A549 (cell line): ENCODE measurements around the gene SGPL1. TPM values are rescaled to one million over a fixed set of nuclear protein-coding genes. Genes with fewer than 3 reads are reported as not detected.

Source experiments
- ATAC-seq, 2 experiments: fragments of 200-7000 bp in 1 of 2; fragments of >200 bp in 1 of 2; cut with Nextera tagmentation in 1 of 2; cut with Tn5 transposase in 1 of 2; 3 replicates each; pipeline versions ENCODE4 v1.8.0 to v1.9.1; 2018 to 2020; ENCODE audit warnings: mild to moderate bottlenecking in 1 of 2, moderate library complexity in 1 of 2
- CTCF ChIA-PET: fragments of 300-600 bp; sonication (Branson Sonifier 250); formaldehyde crosslinking; extraction: SDS; loops from one replicate; lab custom pipeline; 2021; ENCODE audit warnings: antibody characterized with exemption, inconsistent platforms; lab: Yijun Ruan, JAX
- POLR2A ChIA-PET: fragments of 350-600 bp; formaldehyde crosslinking; extraction: SDS; loops from one replicate; lab custom pipeline; 2021; ENCODE audit warnings: antibody characterized with exemption, inconsistent platforms; lab: Yijun Ruan, JAX
- DNase-seq, 2 experiments: peaks; one replicate each; pipeline versions ENCODE4 v3.0.0 to v3.0.0-alpha.2; 2011 to 2016; ENCODE audit warnings: low read depth in 1 of 2, low spot score in 1 of 2
- FAIRE-seq: peaks from 2 replicates; lab custom pipeline; 2011; peaks lifted over from hg19 to GRCh38; lab: Jason Lieb, UNC
- H3K27ac ChIP-seq, 2 experiments: fragments of >200 bp; sonication (Bioruptor Twin); formaldehyde crosslinking; 3 replicates each; pipeline ENCODE4 v1.5.1; 2016 to 2017
- H3K4me1 ChIP-seq: fragments of >200 bp; sonication (Bioruptor Twin); formaldehyde crosslinking; 3 replicates; pipeline ENCODE4 v1.6.1; 2016
- H3K4me2 ChIP-seq: fragments of >200 bp; sonication (Bioruptor Twin); formaldehyde crosslinking; 3 replicates; pipeline ENCODE4 v1.6.1; 2016
- H3K4me3 ChIP-seq: fragments of >200 bp; sonication (Bioruptor Twin); formaldehyde crosslinking; 3 replicates; pipeline ENCODE4 v1.5.1; 2016
- H3K9me3 ChIP-seq: fragments of >200 bp; sonication (Bioruptor Twin); formaldehyde crosslinking; 3 replicates; pipeline ENCODE4 v1.6.1; 2016
- CBX2 ChIP-seq: fragments of 200-600 bp; sonication (generic); IDR thresholded peaks from 2 replicates; pipeline ENCODE4 v1.6.1; 2016; ENCODE audit warnings: low read depth, mild to moderate bottlenecking, borderline replicate concordance
- CEBPB ChIP-seq, 2 experiments: fragments of >200 bp in 1 of 2; sonication (Bioruptor Twin) in 1 of 2; formaldehyde crosslinking in 1 of 2; IDR thresholded peaks; 2 replicates each; pipeline ENCODE4 v1.6.1; 2012 to 2016
- CHD2 ChIP-seq: fragments of 150-350 bp; IDR thresholded peaks from 2 replicates; pipeline ENCODE4 v1.6.1; 2014; ENCODE audit warnings: low read length; ENCODE audit not compliant: partially characterized antibody
- EHMT2 ChIP-seq: fragments of 200-600 bp; sonication (generic); IDR thresholded peaks from 2 replicates; pipeline ENCODE4 v1.6.1; 2016; ENCODE audit warnings: antibody characterized with exemption, low read depth, mild to moderate bottlenecking, moderate library complexity
- ESRRA ChIP-seq: fragments of 150-350 bp; IDR thresholded peaks from 2 replicates; pipeline ENCODE4 v1.6.1; 2014; ENCODE audit warnings: mild to moderate bottlenecking, low read length, borderline replicate concordance
- FOXS1 ChIP-seq: fragments of 250-450 bp; sonication (Bioruptor Pico); IDR thresholded peaks from 2 replicates; pipeline ENCODE4 v1.5.0; 2020; ENCODE audit warnings: mild to moderate bottlenecking, moderate library complexity
- JUN ChIP-seq, 2 experiments: fragments of >200 bp; sonication (Bioruptor Twin); formaldehyde crosslinking; IDR thresholded peaks; 2 replicates in 1 of 2; 3 replicates in 1 of 2; pipeline ENCODE4 v1.6.1; 2016 to 2017
- KDM5A ChIP-seq: fragments of 200-600 bp; sonication (generic); IDR thresholded peaks from 2 replicates; pipeline ENCODE4 v1.6.1; 2016; ENCODE audit warnings: antibody characterized with exemption, mild to moderate bottlenecking
- MAFK ChIP-seq: fragments of 450-650 bp; IDR thresholded peaks from 2 replicates; pipeline ENCODE4 v1.6.1; 2014; ENCODE audit not compliant: partially characterized antibody
- MAZ ChIP-seq: fragments of 150-350 bp; IDR thresholded peaks from 2 replicates; pipeline ENCODE4 v1.6.1; 2014; ENCODE audit warnings: antibody characterized with exemption, low read depth, low read length, borderline replicate concordance
- MYC ChIP-seq: IDR thresholded peaks from 2 replicates; pipeline ENCODE4 v1.6.1; 2012; ENCODE audit warnings: mild to moderate bottlenecking, inconsistent platforms, low read length, improper control_type of control experiment, borderline replicate concordance
- NFE2L2 ChIP-seq: fragments of 150-350 bp; conservative IDR thresholded peaks from 2 replicates; pipeline ENCODE4 v1.6.1; 2014; ENCODE audit warnings: low read length
- PHF8 ChIP-seq: fragments of 200-600 bp; sonication (generic); IDR thresholded peaks from 2 replicates; pipeline ENCODE4 v1.6.1; 2016; ENCODE audit warnings: low read depth, mild to moderate bottlenecking, antibody characterized with exemption, moderate library complexity, borderline replicate concordance
- POLR2A ChIP-seq: IDR thresholded peaks from 2 replicates; pipeline ENCODE4 v1.6.1; 2012; ENCODE audit warnings: mild to moderate bottlenecking, low read length
- RAD21 ChIP-seq, 2 experiments: fragments of >200 bp in 1 of 2; sonication (Bioruptor Twin) in 1 of 2; formaldehyde crosslinking in 1 of 2; IDR thresholded peaks in 1 of 2; conservative IDR thresholded peaks in 1 of 2; 2 replicates in 1 of 2; 3 replicates in 1 of 2; pipeline ENCODE4 v1.6.1; 2012 to 2018; ENCODE audit warnings: inconsistent platforms in 1 of 2
- RNF2 ChIP-seq: fragments of 200-600 bp; sonication (generic); IDR thresholded peaks from 2 replicates; pipeline ENCODE4 v1.6.1; 2016; ENCODE audit warnings: low read depth, mild to moderate bottlenecking, antibody characterized with exemption, moderate library complexity, borderline replicate concordance
- SREBF2 ChIP-seq: fragments of 450-650 bp; IDR thresholded peaks from 2 replicates; pipeline ENCODE4 v1.6.1; 2014; ENCODE audit warnings: mild to moderate bottlenecking, moderate library complexity
- TFCP2L1 ChIP-seq: fragments of 250-450 bp; sonication (Bioruptor Pico); IDR thresholded peaks from 2 replicates; pipeline ENCODE4 v1.5.0; 2021; ENCODE audit warnings: mild to moderate bottlenecking
- TP53 ChIP-seq: fragments of 250-450 bp; sonication (Bioruptor Pico); IDR thresholded peaks from 2 replicates; pipeline ENCODE4 v1.5.0; 2021; ENCODE audit warnings: mild to moderate bottlenecking, moderate library complexity
- ZC3H11A ChIP-seq: fragments of 450-650 bp; IDR thresholded peaks from 2 replicates; pipeline ENCODE4 v1.6.1; 2014; ENCODE audit warnings: antibody characterized with exemption, mild to moderate bottlenecking
- ZFP36 ChIP-seq: fragments of 450-650 bp; IDR thresholded peaks from 2 replicates; pipeline ENCODE4 v1.6.1; 2014; ENCODE audit warnings: borderline replicate concordance; ENCODE audit not compliant: partially characterized antibody
- WGBS: methylation state at CpG from one replicate; pipeline ENCODE4 v1.1.6; 2017; ENCODE audit errors: missing lambda C conversion rate; 5-methylcytosine and 5-hydroxymethylcytosine counted together
- polyA plus RNA-seq, 4 experiments: library from polyadenylated mRNA; depleted of rRNA in 3 of 4; stranded (reverse); fragments of >200 nt; fragmentation: RNase III in 1 of 4; extraction: RNeasy Plus Mini Kit Qiagen cat#74134 plus additional on column Dnase treatment in 1 of 4; gene quantifications; 2 replicates in 3 of 4; 3 replicates in 1 of 4; pipeline ENCODE4 v1.2.3, GENCODE V29; 2011 to 2017
- TF ChIP-seq, protein P1 (sequence below): fragments of >200 bp; sonication (Bioruptor Twin); formaldehyde crosslinking; IDR thresholded peaks from 2 replicates; pipeline ENCODE4 v1.6.1; 2016
- TF ChIP-seq, protein P2 (sequence below): fragments of 250-450 bp; sonication (Bioruptor Pico); IDR thresholded peaks from 2 replicates; pipeline ENCODE4 v1.5.0; 2021; ENCODE audit warnings: mild to moderate bottlenecking, moderate library complexity, borderline replicate concordance
- TF ChIP-seq, protein P3 (sequence below): fragments of 200-600 bp; sonication (generic); IDR thresholded peaks from 2 replicates; pipeline ENCODE4 v1.6.1; 2016; ENCODE audit warnings: antibody characterized with exemption, mild to moderate bottlenecking, moderate library complexity
- TF ChIP-seq, protein P4 (sequence below): fragments of 250-450 bp; sonication (Bioruptor Pico); IDR thresholded peaks from 2 replicates; pipeline ENCODE4 v1.5.0; 2020; ENCODE audit warnings: low read depth, mild to moderate bottlenecking, moderate library complexity

SGPL1 gene
- polyA plus RNA-seq, 2 of the 4 experiments (the other 2 are of a cell fraction) = 32.2 to 49.8 TPM

DNA sequence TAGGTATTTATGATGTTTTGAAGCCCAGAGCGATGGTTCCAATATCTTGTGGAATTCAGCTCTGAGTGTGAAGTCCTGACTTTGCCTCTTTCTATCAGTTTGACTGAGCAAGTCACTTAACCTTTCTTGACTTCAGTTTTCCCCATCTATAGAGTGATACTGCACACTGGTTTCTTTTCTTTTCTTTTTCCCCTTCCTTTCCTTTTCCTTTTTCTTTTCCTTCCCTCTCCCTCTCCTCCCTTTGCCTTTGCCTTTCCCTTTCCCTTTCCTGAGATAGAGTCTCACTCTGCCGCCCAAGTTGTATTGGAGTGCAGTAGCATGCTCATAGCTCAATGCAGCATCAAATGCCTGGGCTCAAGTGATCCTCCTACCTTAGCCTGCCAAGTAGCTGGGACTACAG, 20.6 kb downstream of the SGPL1 start:
- DNase-seq = no peak
- Histone ChIP-seq H3K27ac (no peak overlapping the region), H3K4me2 (no peak overlapping the region), H3K4me1 (peaks cover 15% of the 10 kb centered on the region), H3K9me3 (no peaks in the 10 kb centered on the region), H3K4me3 (no peak overlapping the region)
- POLR2A ChIA-PET = no interaction called here
- TF ChIP-seq KDM5A = no peak
- TF ChIP-seq, protein P1, sequence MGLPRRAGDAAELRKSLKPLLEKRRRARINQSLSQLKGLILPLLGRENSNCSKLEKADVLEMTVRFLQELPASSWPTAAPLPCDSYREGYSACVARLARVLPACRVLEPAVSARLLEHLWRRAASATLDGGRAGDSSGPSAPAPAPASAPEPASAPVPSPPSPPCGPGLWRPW = no peak
- TF ChIP-seq ZC3H11A = no peak
- TF ChIP-seq JUN (IDR thresholded peaks at IDR 0.05) = no peak
- no peak for TF ChIP-seq ZFP36
- no peak for TF ChIP-seq TFCP2L1 (CRISPR knock-in tag)
- no peak for TF ChIP-seq RAD21 (conservative IDR thresholded peaks at IDR 0.05 in 1 of 2, IDR thresholded peaks at IDR 0.05 in 1 of 2)
- TF ChIP-seq SREBF2 = no peak
- no peak for TF ChIP-seq CBX2
- no peak for TF ChIP-seq TP53 (CRISPR knock-in tag)
- no peak for TF ChIP-seq RNF2
- ATAC-seq = no peak
- WGBS = 87% methylated on average over 2 of the region's 2 CpGs
- no peak for FAIRE-seq
- CTCF ChIA-PET = interaction anchor here (1.1 to 1.4 kb wide), 2 partner anchors 22 to 29 kb away, joined by 3 to 4 read pairs; no protein-coding TSS in a partner anchor

DNA sequence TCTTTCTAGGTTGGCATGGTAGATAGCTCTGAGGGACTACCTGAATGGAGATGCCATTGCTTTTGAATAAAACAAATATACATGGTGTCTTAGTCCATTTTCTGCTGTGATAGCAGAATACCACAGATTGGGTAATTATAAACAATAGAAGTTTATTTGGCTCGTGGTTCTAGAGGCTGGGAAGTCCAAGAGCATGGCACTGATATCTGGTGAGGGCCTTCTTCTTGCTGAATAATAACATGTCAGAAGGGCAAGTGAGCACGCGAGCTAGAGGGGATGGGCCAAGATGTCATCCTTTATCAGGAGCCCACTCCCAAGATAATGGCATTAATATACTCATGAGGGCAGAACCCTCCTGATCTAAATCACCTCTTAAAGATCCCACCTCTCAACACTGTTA, 21.9 kb downstream of the SGPL1 start:
- WGBS = 94% methylated on average over 3 of the region's 3 CpGs
- TF ChIP-seq MAFK (peak; percentile 28), MAZ (no peak)
- no peak for ATAC-seq
- no peak for FAIRE-seq
- CTCF ChIA-PET = interaction anchor here (1.2 kb wide), 2 partner anchors 9 to 21 kb away, joined by 3 read pairs; no protein-coding TSS in a partner anchor
- Histone ChIP-seq H3K27ac (no peak overlapping the region), H3K4me2 (no peak overlapping the region), H3K9me3 (no peaks in the 10 kb centered on the region), H3K4me3 (no peak overlapping the region), H3K4me1 (peaks cover 10% of the 10 kb centered on the region)
- POLR2A ChIA-PET = no interaction called here
- DNase-seq = no peak

DNA sequence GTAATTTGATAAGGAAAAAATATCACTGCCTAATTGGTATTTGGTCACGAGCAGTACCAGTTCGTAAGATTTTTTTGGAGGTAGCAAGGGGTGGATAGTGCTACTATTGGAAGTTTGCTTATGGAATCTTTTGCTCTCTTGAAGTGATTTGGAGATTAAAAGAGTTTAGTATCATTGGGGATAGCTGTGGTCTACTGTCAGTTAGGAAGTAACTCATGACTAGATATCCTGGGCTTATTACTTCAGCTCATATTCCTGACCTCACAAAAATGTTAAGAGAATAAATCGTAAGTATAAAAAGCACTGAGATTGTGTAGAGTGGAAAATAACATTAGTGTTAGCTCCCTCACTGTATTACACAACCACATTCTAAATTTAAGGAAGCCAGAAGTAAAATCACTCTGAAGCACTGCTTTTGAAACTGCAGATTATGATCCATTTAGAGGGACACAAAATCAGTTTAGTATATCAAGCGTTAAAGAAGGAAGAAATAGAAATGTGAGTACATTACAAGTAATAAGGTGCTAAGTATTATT, 22.6 kb downstream of the SGPL1 start:
- 85% methylated on average over 4 of the region's 4 CpGs for WGBS
- H3K27ac ChIP-seq = no peak overlapping the region
- ATAC-seq (no peak), DNase-seq (no peak), FAIRE-seq (no peak)
- no peak overlapping the region for H3K4me3 ChIP-seq
- POLR2A ChIA-PET = no interaction called here
- CTCF ChIA-PET = interaction anchor here (0.8 to 1.9 kb wide), 6 partner anchors 22 to 377 kb away, joined by 3 to 8 read pairs (median 3); no protein-coding TSS in a partner anchor
- H3K9me3 ChIP-seq = no peaks in the 10 kb centered on the region
- peaks cover 4% of the 10 kb centered on the region; the same call in 2 of the 3 replicates for H3K4me1 ChIP-seq
- TF ChIP-seq CEBPB (IDR thresholded peaks at IDR 0.05) (no peak), PHF8 (no peak), MYC (no peak), RNF2 (no peak), CHD2 (no peak), NFE2L2 (no peak), TFCP2L1 (CRISPR knock-in tag) (no peak), EHMT2 (no peak), ESRRA (no peak), POLR2A (no peak), FOXS1 (CRISPR knock-in tag) (no peak), KDM5A (no peak)
- TF ChIP-seq, protein P2, sequence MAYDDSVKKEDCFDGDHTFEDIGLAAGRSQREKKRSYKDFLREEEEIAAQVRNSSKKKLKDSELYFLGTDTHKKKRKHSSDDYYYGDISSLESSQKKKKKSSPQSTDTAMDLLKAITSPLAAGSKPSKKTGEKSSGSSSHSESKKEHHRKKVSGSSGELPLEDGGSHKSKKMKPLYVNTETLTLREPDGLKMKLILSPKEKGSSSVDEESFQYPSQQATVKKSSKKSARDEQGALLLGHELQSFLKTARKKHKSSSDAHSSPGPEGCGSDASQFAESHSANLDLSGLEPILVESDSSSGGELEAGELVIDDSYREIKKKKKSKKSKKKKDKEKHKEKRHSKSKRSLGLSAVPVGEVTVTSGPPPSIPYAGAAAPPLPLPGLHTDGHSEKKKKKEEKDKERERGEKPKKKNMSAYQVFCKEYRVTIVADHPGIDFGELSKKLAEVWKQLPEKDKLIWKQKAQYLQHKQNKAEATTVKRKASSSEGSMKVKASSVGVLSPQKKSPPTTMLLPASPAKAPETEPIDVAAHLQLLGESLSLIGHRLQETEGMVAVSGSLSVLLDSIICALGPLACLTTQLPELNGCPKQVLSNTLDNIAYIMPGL (CRISPR knock-in tag) = no peak
- TF ChIP-seq, protein P3, sequence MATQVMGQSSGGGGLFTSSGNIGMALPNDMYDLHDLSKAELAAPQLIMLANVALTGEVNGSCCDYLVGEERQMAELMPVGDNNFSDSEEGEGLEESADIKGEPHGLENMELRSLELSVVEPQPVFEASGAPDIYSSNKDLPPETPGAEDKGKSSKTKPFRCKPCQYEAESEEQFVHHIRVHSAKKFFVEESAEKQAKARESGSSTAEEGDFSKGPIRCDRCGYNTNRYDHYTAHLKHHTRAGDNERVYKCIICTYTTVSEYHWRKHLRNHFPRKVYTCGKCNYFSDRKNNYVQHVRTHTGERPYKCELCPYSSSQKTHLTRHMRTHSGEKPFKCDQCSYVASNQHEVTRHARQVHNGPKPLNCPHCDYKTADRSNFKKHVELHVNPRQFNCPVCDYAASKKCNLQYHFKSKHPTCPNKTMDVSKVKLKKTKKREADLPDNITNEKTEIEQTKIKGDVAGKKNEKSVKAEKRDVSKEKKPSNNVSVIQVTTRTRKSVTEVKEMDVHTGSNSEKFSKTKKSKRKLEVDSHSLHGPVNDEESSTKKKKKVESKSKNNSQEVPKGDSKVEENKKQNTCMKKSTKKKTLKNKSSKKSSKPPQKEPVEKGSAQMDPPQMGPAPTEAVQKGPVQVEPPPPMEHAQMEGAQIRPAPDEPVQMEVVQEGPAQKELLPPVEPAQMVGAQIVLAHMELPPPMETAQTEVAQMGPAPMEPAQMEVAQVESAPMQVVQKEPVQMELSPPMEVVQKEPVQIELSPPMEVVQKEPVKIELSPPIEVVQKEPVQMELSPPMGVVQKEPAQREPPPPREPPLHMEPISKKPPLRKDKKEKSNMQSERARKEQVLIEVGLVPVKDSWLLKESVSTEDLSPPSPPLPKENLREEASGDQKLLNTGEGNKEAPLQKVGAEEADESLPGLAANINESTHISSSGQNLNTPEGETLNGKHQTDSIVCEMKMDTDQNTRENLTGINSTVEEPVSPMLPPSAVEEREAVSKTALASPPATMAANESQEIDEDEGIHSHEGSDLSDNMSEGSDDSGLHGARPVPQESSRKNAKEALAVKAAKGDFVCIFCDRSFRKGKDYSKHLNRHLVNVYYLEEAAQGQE = no peak
- TF ChIP-seq, protein P4, sequence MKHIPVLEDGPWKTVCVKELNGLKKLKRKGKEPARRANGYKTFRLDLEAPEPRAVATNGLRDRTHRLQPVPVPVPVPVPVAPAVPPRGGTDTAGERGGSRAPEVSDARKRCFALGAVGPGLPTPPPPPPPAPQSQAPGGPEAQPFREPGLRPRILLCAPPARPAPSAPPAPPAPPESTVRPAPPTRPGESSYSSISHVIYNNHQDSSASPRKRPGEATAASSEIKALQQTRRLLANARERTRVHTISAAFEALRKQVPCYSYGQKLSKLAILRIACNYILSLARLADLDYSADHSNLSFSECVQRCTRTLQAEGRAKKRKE = no peak
- H3K4me2 ChIP-seq = no peak overlapping the region
